A673 (cell line): Measurements from ENCODE around the gene CDHR3. TPM values are rescaled to one million over a fixed set of nuclear protein-coding genes. Genes with fewer than 3 reads are reported as not detected.
A peak's percentile ranks its signal among the peaks of the same experiment; 100 is the strongest.

Experiments
- BruUV-seq: library from RNA; stranded (reverse); fragments of 400-500 nt; replicated peaks from 2 replicates; lab custom pipeline; 2021; lab: Mats Ljungman, UMichigan
- CTCF ChIA-PET: fragments of 300-600 bp; sonication (Branson Sonifier 250); formaldehyde crosslinking; loops from one replicate; lab custom pipeline; 2022; ENCODE audit warnings: antibody characterized with exemption; lab: Charles Lee
- POLR2A ChIA-PET: fragments of 300-600 bp; sonication (Branson Sonifier 250); formaldehyde crosslinking; loops from one replicate; lab custom pipeline; 2022; ENCODE audit warnings: antibody characterized with exemption; ENCODE audit not compliant: low non-redundant PET; lab: Charles Lee
- DNase-seq: peaks from one replicate; pipeline ENCODE4 v3.0.0-alpha.2; 2015; ENCODE audit warnings: low spot score
- H3K27ac ChIP-seq: fragments of 200-600 bp; sonication (generic); 2 replicates; pipeline ENCODE4 v1.5.1; 2016; ENCODE audit warnings: mixed run types, low read depth, mild to moderate bottlenecking, mixed read lengths, antibody characterized with exemption, low read length; ENCODE audit not compliant: poor library complexity, severe bottlenecking
- H3K27me3 ChIP-seq: fragments of 200-600 bp; sonication (generic); replicated peaks from 2 replicates; pipeline ENCODE4 v1.6.1; 2017; ENCODE audit warnings: mixed run types, low read depth, mild to moderate bottlenecking, mixed read lengths, antibody characterized with exemption, low read length; ENCODE audit not compliant: insufficient read depth, poor library complexity
- H3K36me3 ChIP-seq: fragments of 200-600 bp; sonication (generic); 2 replicates; pipeline ENCODE4 v1.6.1; 2016; ENCODE audit warnings: mixed run types, mild to moderate bottlenecking, mixed read lengths, antibody characterized with exemption, low read length; ENCODE audit not compliant: insufficient read depth, poor library complexity, severe bottlenecking
- H3K4me1 ChIP-seq: fragments of 200-600 bp; sonication (generic); 2 replicates; pipeline ENCODE4 v1.6.1; 2017; ENCODE audit warnings: mixed run types, mild to moderate bottlenecking, mixed read lengths, antibody characterized with exemption, low read length; ENCODE audit not compliant: insufficient read depth, poor library complexity, severe bottlenecking
- H3K4me3 ChIP-seq: fragments of 200-600 bp; sonication (generic); 2 replicates; pipeline ENCODE4 v1.5.1; 2016; ENCODE audit warnings: low read depth, mixed run types, mild to moderate bottlenecking, mixed read lengths, low read length; ENCODE audit not compliant: poor library complexity, severe bottlenecking
- H3K9me3 ChIP-seq: fragments of 200-600 bp; sonication (generic); 2 replicates; pipeline ENCODE4 v1.6.1; 2016; ENCODE audit warnings: mixed run types, low read depth, mild to moderate bottlenecking, mixed read lengths, antibody characterized with exemption, low read length; ENCODE audit not compliant: poor library complexity, severe bottlenecking
- CTCF ChIP-seq: fragments of 300-800, 200-600 bp; sonication (generic); conservative IDR thresholded peaks from 2 replicates; pipeline ENCODE4 v1.5.1; 2017; ENCODE audit warnings: low read depth, mild to moderate bottlenecking, antibody characterized with exemption, low read length, moderate library complexity, mixed read lengths
- EZH2 ChIP-seq: fragments of 200-600 bp; sonication (generic); IDR thresholded peaks from 2 replicates; pipeline ENCODE4 v1.6.1; 2017; ENCODE audit warnings: borderline replicate concordance, low read depth, mild to moderate bottlenecking, mixed read lengths, antibody characterized with exemption, low read length; ENCODE audit not compliant: poor library complexity, severe bottlenecking
- intact Hi-C: fragments of 100-400 bp; cut with micrococcal nuclease; formaldehyde crosslinking; loops from one replicate; pipeline ENCODE4 v1.10.0; 2022; ENCODE audit not compliant: unreplicated experiment
- total RNA-seq: library from RNA; stranded (reverse); gene quantifications from 2 replicates; pipeline ENCODE4 v1.2.3, GENCODE V29; 2021

The CDHR3 gene
- total RNA-seq, 1 experiment from 2014 or later, result 13.9 TPM

- TF ChIP-seq EZH2 (no peak), CTCF (no peak)
- peaks cover 43% of the 10 kb centered on the region for H3K4me1 ChIP-seq
- CTCF ChIA-PET, result no interaction called here
- no peak for DNase-seq
- peak overlapping the region; percentile 94 for H3K27ac ChIP-seq
- POLR2A ChIA-PET, result no interaction called here
- no peak overlapping the region for H3K4me3 ChIP-seq
- H3K27me3 ChIP-seq, result no peaks in the 10 kb centered on the region
- no peaks in the 10 kb centered on the region for H3K9me3 ChIP-seq
- no peaks in the 10 kb centered on the region for H3K36me3 ChIP-seq
- intact Hi-C loops, result no loop called here
- BruUV-seq, result TSS peak; percentile 92
Observed at GRCh38 chr7:106070567-106071254, 107.6 kb downstream of the CDHR3 start.

GRCh38 chr7:106071356-106071998, 108.4 kb downstream of the CDHR3 start:
- TF ChIP-seq EZH2 (no peak), CTCF (no peak)
- no TSS peak for BruUV-seq
- Histone ChIP-seq H3K27ac (peak overlapping the region; percentile 94), H3K4me3 (no peak overlapping the region), H3K9me3 (no peaks in the 10 kb centered on the region), H3K27me3 (no peaks in the 10 kb centered on the region), H3K4me1 (peaks cover 44% of the 10 kb centered on the region), H3K36me3 (no peaks in the 10 kb centered on the region)
- POLR2A ChIA-PET, result interaction anchor here (0.7 kb wide), 1 partner anchor 57 kb away, joined by 6 read pairs; no protein-coding TSS in a partner anchor
- CTCF ChIA-PET, result interaction anchor here (1.0 to 1.1 kb wide), 2 partner anchors 82 to 94 kb away, joined by 5 to 8 read pairs; no protein-coding TSS in a partner anchor
- intact Hi-C loops, result no loop called here
- peak; percentile 88 for DNase-seq

- peak overlapping the region; percentile 94 for H3K27ac ChIP-seq
- no TSS peak for BruUV-seq
- POLR2A ChIA-PET, result interaction anchor here (0.6 to 0.7 kb wide), 3 partner anchors 11 to 56 kb away, joined by 3 to 6 read pairs (median 3); no protein-coding TSS in a partner anchor
Observed at GRCh38 chr7:106071999-106072714, 109.1 kb downstream of the CDHR3 start.

More at GRCh38 chr7:106071999-106072714, 109.1 kb downstream of the CDHR3 start:
- no peak for TF ChIP-seq CTCF
- TF ChIP-seq EZH2, result no peak
- Histone ChIP-seq H3K36me3 (no peaks in the 10 kb centered on the region), H3K9me3 (no peaks in the 10 kb centered on the region), H3K4me1 (peaks cover 44% of the 10 kb centered on the region), H3K4me3 (no peak overlapping the region), H3K27me3 (no peaks in the 10 kb centered on the region)
- intact Hi-C loops, result no loop called here
- peak; percentile 59 for DNase-seq
- CTCF ChIA-PET, result interaction anchor here (1.0 to 1.1 kb wide), 2 partner anchors 82 to 93 kb away, joined by 5 to 8 read pairs; no protein-coding TSS in a partner anchor
